Inferior parietal cortex (tissue), 1 donor: ENCODE results near the gene SULT2B1.
"Not testable (repeated sequence)": the region's sequence is repeated elsewhere in the genome, so short reads cannot be mapped to it uniquely, and the experiment has no call there.

Experiments
- DNase-seq: peaks from one replicate; pipeline ENCODE4 v3.0.0-alpha.2; 2016; ENCODE audit errors: extremely low spot score

The SULT2B1 gene

GRCh38 chr19:48618916-48619691, 67.1 kb downstream of the SULT2B1 start, which contains the start of the genes RPL18 and SPHK2:
Gene RPL18 (minus strand): TSS chr19:48619178. CDS start chr19:48619143, 35 bp downstream.
Gene SPHK2 (plus strand): TSS chr19:48619506. CDS start chr19:48620515, 1,009 bp downstream.
- peak; percentile 98 for DNase-seq

- no peak for DNase-seq
Measured at GRCh38 chr19:48619692-48620585, 68.0 kb downstream of the SULT2B1 start.

DNA sequence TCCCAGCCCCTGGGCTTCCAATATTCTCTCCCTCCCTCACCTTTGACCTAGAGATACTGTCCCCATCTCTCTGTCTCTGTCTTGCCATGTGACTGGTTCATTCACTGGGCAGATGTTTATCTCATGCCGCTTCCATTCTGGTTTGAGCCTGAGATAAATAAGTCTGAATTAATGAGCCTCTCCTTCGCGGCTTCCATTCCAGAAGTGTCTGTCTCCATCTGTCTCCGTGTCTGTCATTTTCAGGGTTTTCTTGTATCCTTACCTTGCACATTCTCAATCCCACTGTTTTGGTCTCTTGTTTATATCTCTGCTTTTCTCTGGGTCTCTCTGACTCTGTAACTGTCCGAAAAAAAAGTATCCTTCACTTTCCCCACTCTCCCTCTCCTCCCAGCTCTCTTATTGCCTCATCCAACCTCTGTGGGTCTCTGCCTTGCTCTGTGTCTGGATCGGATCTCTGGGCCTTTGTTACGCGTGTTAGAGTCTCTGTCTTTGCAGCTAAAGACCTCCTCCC, 71.6 kb downstream of the SULT2B1 start:
- DNase-seq, result no peak

DNA sequence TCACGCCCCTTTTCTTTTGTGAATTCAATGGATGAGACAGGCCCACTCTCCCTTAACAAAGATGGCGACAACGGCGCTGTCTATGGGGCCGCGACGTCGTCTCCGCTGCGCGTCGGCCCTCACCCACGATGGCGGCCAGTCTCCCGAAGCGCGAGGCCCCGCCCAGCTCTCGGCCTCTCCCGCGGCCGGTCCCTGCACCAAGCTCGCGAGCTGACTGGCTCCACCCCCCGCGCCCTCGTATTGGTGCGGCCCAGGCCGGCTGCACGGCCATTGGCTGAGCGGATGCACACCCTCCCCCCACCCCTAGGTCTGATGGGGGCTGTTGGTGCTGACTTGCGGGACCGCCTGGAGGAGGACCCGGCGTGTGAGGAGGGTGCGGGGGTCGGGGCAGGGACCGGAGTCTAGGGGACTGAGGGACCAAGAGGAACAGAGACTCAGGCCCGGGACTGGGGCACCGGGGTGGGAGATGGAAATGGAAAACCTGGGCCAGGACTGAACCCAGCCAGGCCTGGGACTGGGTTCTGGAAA, 72.2 kb downstream of the SULT2B1 start:
- peak; percentile 96 for DNase-seq

GRCh38 chr19:48624791-48625723, 73.1 kb downstream of the SULT2B1 start:
- DNase-seq, result no peak

GRCh38 chr19:48625891-48626327, 73.9 kb downstream of the SULT2B1 start:
- no peak for DNase-seq

- no peak for DNase-seq
Measured at GRCh38 chr19:48627201-48627864, 75.4 kb downstream of the SULT2B1 start.

DNA sequence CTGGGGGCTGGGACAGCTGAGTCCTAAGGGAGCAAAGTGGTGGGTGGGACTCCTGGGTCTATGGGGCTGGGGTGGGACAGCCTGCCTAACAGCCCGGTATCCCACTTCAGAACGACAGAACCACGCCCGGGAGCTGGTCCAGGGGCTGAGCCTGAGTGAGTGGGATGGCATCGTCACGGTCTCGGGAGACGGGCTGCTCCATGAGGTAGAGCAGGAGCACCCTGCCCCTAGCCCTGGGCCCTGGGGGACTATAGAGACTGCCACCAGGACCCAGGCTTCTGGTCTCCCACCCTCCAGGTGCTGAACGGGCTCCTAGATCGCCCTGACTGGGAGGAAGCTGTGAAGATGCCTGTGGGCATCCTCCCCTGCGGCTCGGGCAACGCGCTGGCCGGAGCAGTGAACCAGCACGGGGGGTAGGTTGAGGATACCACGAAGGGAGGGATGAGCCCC, 75.9 kb downstream of the SULT2B1 start:
- no peak for DNase-seq

DNA sequence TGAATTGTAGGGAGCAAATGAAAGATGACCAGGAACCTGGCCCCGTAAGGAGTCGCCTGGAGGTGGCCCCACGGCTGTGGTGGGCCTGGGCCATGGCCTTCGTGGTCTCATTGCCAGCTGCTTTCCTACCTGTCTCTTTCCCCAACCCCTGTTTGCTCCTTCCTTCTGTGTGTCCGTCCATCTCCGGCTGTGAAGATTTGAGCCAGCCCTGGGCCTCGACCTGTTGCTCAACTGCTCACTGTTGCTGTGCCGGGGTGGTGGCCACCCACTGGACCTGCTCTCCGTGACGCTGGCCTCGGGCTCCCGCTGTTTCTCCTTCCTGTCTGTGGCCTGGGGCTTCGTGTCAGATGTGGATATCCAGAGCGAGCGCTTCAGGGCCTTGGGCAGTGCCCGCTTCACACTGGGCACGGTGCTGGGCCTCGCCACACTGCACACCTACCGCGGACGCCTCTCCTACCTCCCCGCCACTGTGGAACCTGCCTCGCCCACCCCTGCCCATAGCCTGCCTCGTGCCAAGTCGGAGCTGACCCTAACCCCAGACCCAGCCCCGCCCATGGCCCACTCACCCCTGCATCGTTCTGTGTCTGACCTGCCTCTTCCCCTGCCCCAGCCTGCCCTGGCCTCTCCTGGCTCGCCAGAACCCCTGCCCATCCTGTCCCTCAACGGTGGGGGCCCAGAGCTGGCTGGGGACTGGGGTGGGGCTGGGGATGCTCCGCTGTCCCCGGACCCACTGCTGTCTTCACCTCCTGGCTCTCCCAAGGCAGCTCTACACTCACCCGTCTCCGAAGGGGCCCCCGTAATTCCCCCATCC, 76.7 kb downstream of the SULT2B1 start:
- DNase-seq, result no peak

DNA sequence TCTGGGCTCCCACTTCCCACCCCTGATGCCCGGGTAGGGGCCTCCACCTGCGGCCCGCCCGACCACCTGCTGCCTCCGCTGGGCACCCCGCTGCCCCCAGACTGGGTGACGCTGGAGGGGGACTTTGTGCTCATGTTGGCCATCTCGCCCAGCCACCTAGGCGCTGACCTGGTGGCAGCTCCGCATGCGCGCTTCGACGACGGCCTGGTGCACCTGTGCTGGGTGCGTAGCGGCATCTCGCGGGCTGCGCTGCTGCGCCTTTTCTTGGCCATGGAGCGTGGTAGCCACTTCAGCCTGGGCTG, 77.3 kb downstream of the SULT2B1 start:
- no peak for DNase-seq

GRCh38 chr19:48629599-48630295, 77.8 kb downstream of the SULT2B1 start:
- DNase-seq, result no peak

DNA sequence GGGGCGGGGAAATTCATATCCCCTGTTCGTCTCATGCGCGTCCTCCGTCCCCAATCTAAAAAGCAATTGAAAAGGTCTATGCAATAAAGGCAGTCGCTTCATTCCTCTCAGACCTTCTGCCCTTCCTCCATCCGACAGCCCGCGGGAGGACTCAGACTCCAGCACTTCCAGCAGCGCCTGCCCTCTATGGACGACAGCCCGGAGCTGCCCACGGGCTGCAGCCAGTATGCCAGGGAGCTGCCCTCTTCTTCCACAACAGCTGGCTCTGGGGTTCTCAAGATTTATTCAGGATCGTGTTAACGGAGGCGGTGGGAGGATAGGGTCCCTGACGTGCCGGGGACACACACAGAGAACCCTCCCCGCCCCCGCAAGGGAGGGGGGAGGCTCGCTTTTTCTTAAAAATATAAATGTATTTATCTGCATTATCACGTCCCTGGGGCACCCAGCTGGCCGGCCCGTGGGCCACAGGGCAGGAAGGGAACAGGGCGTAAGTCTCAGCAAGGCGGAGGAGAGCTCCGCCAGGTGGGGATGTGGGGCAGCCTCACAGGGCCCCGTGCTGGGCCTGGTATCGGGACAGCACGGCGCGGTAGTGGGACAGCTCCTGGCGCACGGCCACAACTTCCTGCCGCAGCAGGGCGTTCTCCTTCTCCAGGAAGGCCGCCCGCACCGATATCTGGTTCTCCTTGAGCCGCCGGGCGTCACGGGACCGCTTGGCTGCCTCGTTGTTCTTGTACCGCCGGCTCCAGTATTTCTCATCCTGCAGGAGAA, 78.5 kb downstream of the SULT2B1 start:
- DNase-seq, result no peak

- no peak for DNase-seq
Measured at GRCh38 chr19:48631225-48631624, 79.3 kb downstream of the SULT2B1 start.

DNA sequence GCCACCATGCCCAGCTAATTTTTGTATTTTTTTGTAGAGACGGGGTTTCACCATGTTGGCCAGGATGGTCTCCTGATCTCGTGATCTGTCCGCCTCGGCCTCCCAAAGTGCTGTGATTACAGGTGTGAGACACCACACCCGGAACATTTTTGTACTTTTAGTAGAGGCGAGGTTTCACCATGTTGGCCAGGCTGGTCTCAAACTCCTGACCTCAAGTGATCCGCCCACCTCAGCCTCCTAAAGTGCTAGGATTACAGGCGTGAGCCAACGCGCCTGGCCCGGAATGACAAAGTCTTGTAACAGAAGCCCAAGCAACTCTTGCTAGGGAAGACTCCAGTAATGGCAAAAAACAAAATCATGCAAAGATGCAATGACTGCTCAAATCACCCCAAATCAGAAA, 80.3 kb downstream of the SULT2B1 start:
- not testable (repeated sequence) for DNase-seq

DNA sequence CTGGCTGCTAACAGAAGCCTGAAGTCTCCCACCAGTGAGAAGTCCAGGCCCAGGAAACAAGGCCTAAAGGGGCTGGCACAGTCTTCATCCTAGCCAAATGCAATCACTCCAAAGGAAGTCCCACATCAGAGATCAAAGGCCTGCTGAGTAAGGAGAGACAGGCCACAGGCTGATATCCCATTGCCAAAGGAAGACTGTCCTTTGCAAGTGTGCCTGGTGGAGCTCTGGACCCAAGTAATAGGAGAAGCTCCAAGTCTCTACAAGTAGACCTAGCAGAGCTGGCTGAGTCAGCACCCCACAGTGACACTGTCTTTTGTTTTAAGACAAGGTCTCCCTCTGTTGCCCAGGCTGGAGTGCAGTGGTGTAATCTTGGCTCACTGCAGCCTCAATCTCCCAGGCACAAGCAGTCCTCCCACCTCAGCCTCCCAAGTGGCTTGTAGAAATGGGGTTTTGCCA, 80.7 kb downstream of the SULT2B1 start:
- DNase-seq, result no peak

DNA sequence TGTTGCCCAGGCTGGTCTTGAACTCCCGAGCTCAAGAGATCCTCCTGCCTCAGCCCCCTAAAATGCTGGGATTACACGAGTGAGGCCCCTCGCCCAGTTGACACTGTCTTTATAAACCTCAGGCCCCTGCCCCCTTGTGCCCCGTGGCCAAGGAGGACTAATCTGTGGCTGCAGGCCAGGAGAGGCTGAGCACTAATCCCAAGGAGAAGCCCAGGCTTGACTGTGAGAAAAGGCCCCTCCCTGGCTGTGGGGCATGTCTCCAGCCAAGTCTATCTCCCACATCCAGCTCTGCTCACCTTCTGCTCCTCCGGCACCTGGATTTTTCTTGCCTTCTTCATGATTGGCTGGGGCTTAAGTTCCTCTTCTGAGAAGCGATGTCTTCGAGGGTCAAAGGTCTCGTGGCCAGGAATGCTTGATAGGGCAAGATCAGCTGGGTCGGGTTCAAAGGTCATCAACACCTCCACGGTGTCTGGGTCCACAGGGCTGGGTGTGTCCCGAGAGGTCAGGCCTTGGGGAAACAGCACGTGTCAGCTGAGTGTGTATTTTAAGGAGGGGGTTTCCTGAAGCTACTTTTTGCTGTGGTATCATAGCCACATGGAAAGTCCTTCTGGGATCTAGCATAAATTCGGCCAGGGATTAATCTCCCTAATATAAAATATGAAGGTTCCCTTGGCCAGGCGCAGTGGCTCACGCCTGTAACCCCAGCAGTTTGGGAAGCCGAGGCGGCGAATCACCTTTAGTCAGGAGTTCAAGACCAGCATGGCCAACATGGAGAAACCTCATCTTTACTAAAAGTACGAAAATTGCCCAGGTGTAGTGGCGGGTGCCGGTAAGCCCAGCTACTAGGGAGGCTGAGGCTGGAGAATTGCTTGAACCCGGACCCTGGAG, 81.4 kb downstream of the SULT2B1 start:
- no peak for DNase-seq

- DNase-seq, result no peak
Measured at GRCh38 chr19:48634036-48634342, 82.0 kb downstream of the SULT2B1 start.
